ENCODE data around the gene MUC2. TPM values are rescaled to one million over a fixed set of nuclear protein-coding genes. Genes with fewer than 3 reads are reported as not detected.

The MUC2 gene
- total and polyA plus RNA-seq, 8 donors, result under 0.01 to 1,040 (median 0.45) TPM; not detected in 3

GRCh38 chr11:1038361-1038760 is 36.3 kb upstream of the MUC2 start:
- peaks cover 8 to 65% (median 55%) of the 10 kb centered on the region in 4 donors for H3K4me1 ChIP-seq
- H3K36me3 ChIP-seq, result no peaks in the 10 kb centered on the region
- no peak for TF ChIP-seq POLR2A (IDR thresholded peaks at IDR 0.05)
- TF ChIP-seq EP300 (IDR thresholded peaks at IDR 0.05), result no peak
- no peak for TF ChIP-seq POLR2AphosphoS5 (IDR thresholded peaks at IDR 0.05)
- no peak for DNase-seq
- peaks cover 4 to 90% (median 38%) of the 10 kb centered on the region in 3 donors for H3K27me3 ChIP-seq
- intact Hi-C loops (cut with DNase I; ENCODE audit: low total_unique reads), result no loop called here
- H3K27ac ChIP-seq, result peak overlapping the region in 1 of 5 donors; percentile 65
- H3K4me3 ChIP-seq, result no peak overlapping the region
- H3K9me3 ChIP-seq, result no peaks in the 10 kb centered on the region
- 79 to 85% (median 81%) methylated on average over 10 of the region's 10 CpGs for WGBS, 5 donors

DNA sequence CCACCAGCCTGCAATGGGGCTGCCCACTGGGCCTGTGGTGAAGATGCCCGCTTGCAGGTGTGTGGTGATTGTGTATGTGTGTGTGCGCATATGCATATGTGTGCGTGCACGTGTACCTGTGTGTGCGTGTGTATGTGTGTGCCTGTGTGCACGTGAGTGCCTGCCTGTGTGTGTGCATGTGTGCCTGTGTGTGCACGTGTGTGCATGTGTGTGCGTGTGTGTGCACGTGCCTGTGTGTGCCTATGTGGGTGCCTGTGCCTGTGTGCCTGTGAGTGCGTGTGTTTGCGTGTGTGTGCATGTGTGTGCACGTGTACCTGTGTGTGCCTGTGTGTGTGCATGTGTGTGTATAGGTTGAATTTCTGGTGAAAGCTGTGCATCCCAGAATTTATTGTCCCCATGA is 35.8 kb upstream of the MUC2 start:
- Histone ChIP-seq H3K4me3 (no peak overlapping the region), H3K4me1 (peaks cover 8 to 62% (median 54%) of the 10 kb centered on the region in 4 donors), H3K36me3 (no peaks in the 10 kb centered on the region), H3K27ac (peak overlapping the region in 2 of 5 donors; percentile 35 to 65), H3K9me3 (no peaks in the 10 kb centered on the region), H3K27me3 (peaks cover 4 to 89% (median 38%) of the 10 kb centered on the region in 3 donors)
- intact Hi-C loops (cut with DNase I; ENCODE audit: low total_unique reads), result no loop called here
- DNase-seq, result no peak
- TF ChIP-seq CTCF (IDR thresholded peaks at IDR 0.05) (no peak), POLR2AphosphoS5 (IDR thresholded peaks at IDR 0.05) (no peak), POLR2A (IDR thresholded peaks at IDR 0.05) (no peak), EP300 (IDR thresholded peaks at IDR 0.05) (no peak)
- WGBS, 5 donors, result 63 to 90% (median 79%) methylated on average over 9 to 12 of the region's 12 CpGs

DNA sequence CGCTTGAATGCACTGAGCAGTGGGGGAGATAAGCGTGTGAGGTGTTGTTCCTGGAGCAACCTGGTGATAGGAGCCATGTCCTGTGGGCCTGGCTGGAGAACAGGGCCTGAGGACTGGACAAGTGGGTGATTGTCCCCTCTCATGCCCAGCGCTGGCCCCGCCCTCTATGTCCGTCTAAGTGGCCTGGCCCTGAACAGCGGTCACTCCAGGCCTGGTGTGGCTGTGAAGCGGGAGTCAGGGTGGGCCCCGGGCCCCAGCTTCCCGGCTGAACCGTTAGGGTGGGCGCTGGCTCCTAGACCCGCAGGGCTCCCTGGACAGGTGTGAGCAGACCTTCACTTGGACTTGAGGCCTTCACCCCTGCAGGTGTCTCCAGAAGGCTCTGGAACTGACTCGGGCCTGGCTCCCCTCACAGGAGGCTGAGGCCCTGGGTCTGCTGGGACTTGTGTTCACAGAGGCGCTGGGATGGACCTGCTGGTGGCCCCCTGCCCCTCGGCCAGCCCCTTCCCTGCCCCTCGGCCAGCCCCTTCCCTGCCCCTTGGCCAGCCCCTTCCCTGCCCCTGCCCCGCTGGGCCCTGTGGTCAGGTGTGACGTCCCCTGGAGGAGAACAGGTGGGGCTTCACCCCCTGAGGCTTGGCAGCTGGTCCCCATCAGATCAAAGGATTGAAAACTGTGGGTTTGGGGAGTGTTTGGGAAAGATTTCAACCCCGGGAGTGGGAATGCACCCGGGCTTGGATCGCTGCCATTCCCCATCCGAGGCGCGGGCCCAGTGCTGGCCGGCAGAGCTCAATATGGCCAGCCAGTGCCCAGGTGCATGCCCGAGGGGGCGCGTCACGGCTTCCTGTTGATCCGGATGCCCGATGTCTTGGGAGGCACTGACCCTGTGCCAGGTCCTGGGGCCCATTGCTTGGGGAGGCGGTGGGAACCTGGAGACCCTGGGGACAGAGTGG is 34.9 kb upstream of the MUC2 start:
- no peak overlapping the region for H3K4me3 ChIP-seq
- peaks cover 4 to 82% (median 38%) of the 10 kb centered on the region in 3 donors for H3K27me3 ChIP-seq
- H3K36me3 ChIP-seq, result no peaks in the 10 kb centered on the region
- intact Hi-C loops (cut with DNase I; ENCODE audit: low total_unique reads), result no loop called here
- TF ChIP-seq POLR2A (IDR thresholded peaks at IDR 0.05) (no peak), POLR2AphosphoS5 (IDR thresholded peaks at IDR 0.05) (peak in 1 of 3 donors; percentile 13)
- peak in 1 of 2 donors; percentile 75 for DNase-seq
- peak overlapping the region in 2 of 5 donors; percentile 35 to 65 for H3K27ac ChIP-seq
- peaks cover 8 to 59% (median 51%) of the 10 kb centered on the region in 4 donors for H3K4me1 ChIP-seq
- 31 to 52% (median 42%) methylated on average over 27 to 32 of the region's 32 CpGs for WGBS, 5 donors
- no peaks in the 10 kb centered on the region for H3K9me3 ChIP-seq

DNA sequence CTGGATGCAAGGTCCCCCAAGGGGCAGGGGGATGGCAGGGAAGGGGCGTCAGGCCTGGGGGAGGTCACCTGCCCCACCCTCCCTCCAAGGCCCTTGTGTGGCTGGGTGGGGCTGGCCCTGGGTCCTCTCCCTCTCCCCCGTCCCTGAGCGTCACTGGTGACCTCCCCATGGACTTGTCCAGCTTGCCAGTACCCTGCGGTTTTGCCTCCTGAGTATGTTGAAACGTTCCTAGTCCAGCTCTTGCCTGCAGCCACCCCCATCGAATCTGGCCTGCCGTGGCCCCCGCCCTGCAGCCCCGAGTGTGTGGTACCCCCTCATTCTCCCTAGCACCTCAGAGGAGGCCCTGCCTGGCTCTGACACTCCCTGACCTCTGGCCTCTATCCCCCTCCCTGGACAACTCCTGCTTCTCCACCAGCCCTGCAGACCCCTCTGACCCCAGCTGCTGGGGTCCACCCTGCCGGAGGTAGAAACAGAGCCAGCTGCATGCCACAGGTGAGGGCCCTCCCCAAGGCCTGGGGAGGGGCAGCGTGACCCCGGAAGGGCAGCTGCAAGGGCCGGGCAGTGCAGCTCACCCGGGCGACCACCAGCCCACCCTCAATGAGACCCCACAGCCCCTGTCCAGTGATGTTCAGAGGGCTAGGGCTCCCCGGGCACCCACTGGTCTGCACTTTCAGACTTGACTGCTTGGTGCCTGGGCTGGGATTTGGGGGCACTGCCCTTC is 34.1 kb upstream of the MUC2 start:
- no peak overlapping the region for H3K4me3 ChIP-seq
- TF ChIP-seq CTCF (IDR thresholded peaks at IDR 0.05) (no peak), POLR2AphosphoS5 (IDR thresholded peaks at IDR 0.05) (no peak), EP300 (IDR thresholded peaks at IDR 0.05) (no peak), POLR2A (IDR thresholded peaks at IDR 0.05) (no peak)
- H3K36me3 ChIP-seq, result no peaks in the 10 kb centered on the region
- WGBS, 5 donors, result 32 to 63% (median 55%) methylated on average over 8 to 16 of the region's 16 CpGs
- peaks cover 4 to 74% (median 31%) of the 10 kb centered on the region in 3 donors for H3K27me3 ChIP-seq
- H3K4me1 ChIP-seq, result peaks cover 8 to 52% (median 45%) of the 10 kb centered on the region in 4 donors
- peak overlapping the region in 3 of 5 donors; percentile 1 to 65 (median 11) for H3K27ac ChIP-seq
- peak in 1 of 2 donors; percentile 55 for DNase-seq
- no peaks in the 10 kb centered on the region for H3K9me3 ChIP-seq
- intact Hi-C loops (cut with DNase I; ENCODE audit: low total_unique reads), result no loop called here

- Histone ChIP-seq H3K27me3 (peaks cover 4 to 69% (median 26%) of the 10 kb centered on the region in 3 donors), H3K4me3 (no peak overlapping the region), H3K9me3 (no peaks in the 10 kb centered on the region), H3K36me3 (no peaks in the 10 kb centered on the region), H3K27ac (peak overlapping the region in 3 of 5 donors; percentile 1 to 65 (median 23)), H3K4me1 (peaks cover 8 to 47% (median 41%) of the 10 kb centered on the region in 4 donors)
- 52 to 81% (median 65%) methylated on average over 5 to 8 of the region's 8 CpGs; no CpG with 5 or more reads in 1 of the 5 donors for WGBS, 5 donors
- DNase-seq, result no peak
- TF ChIP-seq EP300 (IDR thresholded peaks at IDR 0.05) (no peak), POLR2A (IDR thresholded peaks at IDR 0.05) (no peak), CTCF (IDR thresholded peaks at IDR 0.05) (no peak), POLR2AphosphoS5 (IDR thresholded peaks at IDR 0.05) (no peak)
- intact Hi-C loops (cut with DNase I; ENCODE audit: low total_unique reads), result no loop called here
Observed at GRCh38 chr11:1041149-1041467, 33.6 kb upstream of the MUC2 start.

All from stomach (tissue), 9 donors.